Bronchial epithelial cell (primary cell): ENCODE data around the gene SERPINE1. TPM values are rescaled to one million over a fixed set of nuclear protein-coding genes. Genes with fewer than 3 reads are reported as not detected.
A peak's percentile ranks its signal among the peaks of the same experiment; 100 is the strongest.

Experiments used
- DNase-seq: peaks from one replicate; pipeline ENCODE4 v3.0.0-alpha.2; 2010; ENCODE audit warnings: low read depth
- FAIRE-seq: peaks from 2 replicates; lab custom pipeline; 2011; peaks lifted over from hg19 to GRCh38; lab: Jason Lieb, UNC
- H3K27me3 ChIP-seq: 2 replicates; pipeline ENCODE4 v1.5.1; 2011; ENCODE audit warnings: low read length; ENCODE audit not compliant: control insufficient read depth, insufficient read depth
- H3K36me3 ChIP-seq: 2 replicates; pipeline ENCODE4 v1.5.1; 2011; ENCODE audit warnings: low read length; ENCODE audit not compliant: control insufficient read depth, insufficient read depth
- H3K4me3 ChIP-seq: 2 replicates; pipeline ENCODE4 v1.5.1; 2011; ENCODE audit warnings: mild to moderate bottlenecking, low read depth, low read length, control low read depth
- total RNA-seq: library from RNA; depleted of rRNA; stranded (reverse); fragments of >200 nt; gene quantifications from 2 replicates; pipeline ENCODE4 v1.2.1, GENCODE V29; 2014
- TF ChIP-seq, protein P1 (sequence below): IDR thresholded peaks from 2 replicates; pipeline ENCODE4 v1.5.1; 2011; ENCODE audit warnings: mild to moderate bottlenecking, moderate library complexity, low read length, control low read depth, inconsistent platforms; ENCODE audit not compliant: insufficient read depth, severe bottlenecking

Gene SERPINE1
- total RNA-seq, 1 donor from 2014 or later, result 54.2 TPM

DNA sequence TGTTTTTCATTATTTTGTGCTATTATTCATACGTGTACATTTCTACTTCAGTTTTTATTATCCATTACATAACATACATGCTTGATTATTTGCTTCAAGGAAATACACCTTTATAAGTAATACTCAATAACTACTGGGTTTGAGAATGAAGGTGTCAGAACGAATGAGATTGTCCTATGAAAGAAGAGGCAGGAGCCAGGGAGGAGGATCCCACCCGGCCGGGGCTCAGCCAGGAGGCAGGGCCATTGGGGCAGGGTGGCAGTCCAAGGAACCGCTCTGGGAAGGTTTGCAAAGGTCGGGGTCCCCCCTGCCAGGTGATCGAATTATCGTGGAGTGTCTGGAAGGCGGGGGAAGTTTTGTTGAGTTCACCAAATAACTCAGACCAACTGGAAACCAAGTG is 32.5 kb upstream of the SERPINE1 start:
- Histone ChIP-seq H3K4me3 (no peak overlapping the region), H3K36me3 (peaks cover 6% of the 10 kb centered on the region), H3K27me3 (no peaks in the 10 kb centered on the region)
- no peak for DNase-seq
- TF ChIP-seq, protein P1, sequence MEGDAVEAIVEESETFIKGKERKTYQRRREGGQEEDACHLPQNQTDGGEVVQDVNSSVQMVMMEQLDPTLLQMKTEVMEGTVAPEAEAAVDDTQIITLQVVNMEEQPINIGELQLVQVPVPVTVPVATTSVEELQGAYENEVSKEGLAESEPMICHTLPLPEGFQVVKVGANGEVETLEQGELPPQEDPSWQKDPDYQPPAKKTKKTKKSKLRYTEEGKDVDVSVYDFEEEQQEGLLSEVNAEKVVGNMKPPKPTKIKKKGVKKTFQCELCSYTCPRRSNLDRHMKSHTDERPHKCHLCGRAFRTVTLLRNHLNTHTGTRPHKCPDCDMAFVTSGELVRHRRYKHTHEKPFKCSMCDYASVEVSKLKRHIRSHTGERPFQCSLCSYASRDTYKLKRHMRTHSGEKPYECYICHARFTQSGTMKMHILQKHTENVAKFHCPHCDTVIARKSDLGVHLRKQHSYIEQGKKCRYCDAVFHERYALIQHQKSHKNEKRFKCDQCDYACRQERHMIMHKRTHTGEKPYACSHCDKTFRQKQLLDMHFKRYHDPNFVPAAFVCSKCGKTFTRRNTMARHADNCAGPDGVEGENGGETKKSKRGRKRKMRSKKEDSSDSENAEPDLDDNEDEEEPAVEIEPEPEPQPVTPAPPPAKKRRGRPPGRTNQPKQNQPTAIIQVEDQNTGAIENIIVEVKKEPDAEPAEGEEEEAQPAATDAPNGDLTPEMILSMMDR, result no peak
- FAIRE-seq, result no peak

DNA sequence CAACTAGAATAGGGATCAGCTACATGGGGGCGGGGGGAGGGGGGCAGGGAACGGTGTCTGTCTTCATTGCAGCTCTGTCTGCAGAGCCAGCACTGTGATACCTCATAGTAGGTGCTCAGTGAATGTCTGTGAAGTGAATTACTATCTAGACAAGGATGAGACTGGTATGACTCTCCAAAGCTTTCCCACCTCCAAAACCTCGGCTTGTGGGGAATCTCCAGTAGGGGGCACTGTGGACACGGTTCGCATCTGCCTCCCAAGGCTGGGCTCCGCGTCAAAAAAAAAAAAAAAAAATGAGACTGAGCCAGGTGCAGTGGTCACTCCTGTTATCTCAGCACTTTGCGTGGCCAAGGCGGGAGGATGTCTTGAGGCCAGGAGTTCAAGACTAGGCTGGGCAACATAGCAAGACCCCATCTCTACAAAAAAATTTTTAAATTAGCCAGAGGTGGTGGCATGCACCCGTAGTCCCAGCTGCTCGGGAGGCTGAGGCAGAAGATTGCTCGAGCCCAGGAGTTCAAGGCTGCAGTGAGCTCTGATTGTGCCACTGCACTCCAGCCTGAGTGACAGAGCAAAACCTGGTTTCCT is 32.0 kb upstream of the SERPINE1 start:
- H3K27me3 ChIP-seq, result no peaks in the 10 kb centered on the region
- peaks cover 2% of the 10 kb centered on the region for H3K36me3 ChIP-seq
- TF ChIP-seq, protein P1, result peak; percentile 73
- no peak overlapping the region for H3K4me3 ChIP-seq
- DNase-seq (peak; percentile 45), FAIRE-seq (no peak)

DNA sequence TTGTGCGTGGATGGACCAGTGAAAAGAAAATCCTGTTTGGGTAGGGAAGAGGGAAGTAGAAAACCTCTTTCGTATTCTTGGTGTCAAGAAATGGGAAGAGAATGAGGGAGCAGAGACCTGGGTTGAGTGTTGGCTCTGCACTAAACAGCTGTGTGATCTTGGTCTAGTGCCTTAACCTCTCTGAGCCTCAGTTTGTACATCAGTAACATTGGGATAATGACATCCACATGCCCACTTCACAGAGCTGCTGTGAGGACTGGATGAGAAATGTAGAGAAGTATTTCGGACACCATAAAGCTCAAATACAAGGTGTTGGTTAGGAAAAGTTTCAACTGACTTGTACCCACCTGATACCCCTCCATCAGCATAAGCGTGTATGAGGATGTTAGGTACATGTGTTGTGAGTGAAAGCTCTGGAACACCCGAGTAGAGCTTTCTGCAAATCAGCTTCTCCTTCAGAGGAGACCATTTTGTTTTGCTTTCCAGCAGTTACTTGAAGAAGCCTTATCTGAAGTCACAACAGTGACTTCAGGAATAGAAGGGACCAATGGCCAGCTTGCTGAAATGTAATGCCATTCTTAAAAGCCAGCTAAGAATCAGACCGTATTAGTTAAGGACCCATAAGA is 30.5 kb upstream of the SERPINE1 start:
- TF ChIP-seq, protein P1, result no peak
- peak; percentile 52 for FAIRE-seq
- DNase-seq, result no peak
- H3K4me3 ChIP-seq, result no peak overlapping the region
- no peaks in the 10 kb centered on the region for H3K27me3 ChIP-seq
- no peaks in the 10 kb centered on the region for H3K36me3 ChIP-seq

DNA sequence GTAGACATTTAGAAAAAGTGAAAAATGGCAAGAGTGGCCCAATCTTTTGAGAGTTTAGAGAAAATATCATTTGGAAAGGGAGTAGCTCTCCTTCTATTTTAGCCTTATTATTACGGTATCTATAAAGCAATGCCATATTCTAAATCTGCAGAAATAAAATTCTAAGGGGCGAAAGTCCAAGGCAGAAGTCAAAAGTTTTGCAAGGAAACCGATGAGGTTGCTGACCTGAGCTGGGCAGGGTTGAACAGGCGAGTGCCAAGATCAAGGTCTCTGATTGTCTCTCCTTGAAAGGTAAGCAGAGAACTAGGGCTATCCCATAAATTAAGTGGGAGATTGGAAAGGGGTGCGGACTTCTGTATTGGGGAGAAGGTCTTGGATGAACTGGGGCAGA is 30.0 kb upstream of the SERPINE1 start:
- DNase-seq, result no peak
- H3K27me3 ChIP-seq, result no peaks in the 10 kb centered on the region
- no peak for FAIRE-seq
- no peaks in the 10 kb centered on the region for H3K36me3 ChIP-seq
- H3K4me3 ChIP-seq, result no peak overlapping the region
- TF ChIP-seq, protein P1, result no peak

DNA sequence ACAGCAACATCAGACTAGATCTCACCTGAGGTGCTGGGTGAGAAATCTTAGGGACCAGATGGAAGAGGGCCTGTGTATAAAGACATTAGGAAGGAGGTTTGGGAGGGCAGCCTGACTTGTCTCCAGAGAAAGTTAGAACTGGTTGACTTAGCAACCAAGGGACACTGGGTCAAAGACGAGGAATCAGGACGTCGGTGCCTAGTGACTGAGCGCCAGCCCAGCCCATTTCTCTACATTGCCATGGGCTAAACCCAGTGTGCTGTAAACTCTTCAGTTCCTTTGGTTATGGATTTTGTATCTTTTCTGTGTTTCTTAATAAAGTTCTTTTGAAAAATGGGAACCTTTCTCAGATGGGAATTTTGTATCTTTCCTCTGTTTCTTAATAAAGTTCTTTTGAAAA is 29.3 kb upstream of the SERPINE1 start:
- TF ChIP-seq, protein P1, result no peak
- DNase-seq, result no peak
- Histone ChIP-seq H3K4me3 (no peak overlapping the region), H3K27me3 (no peaks in the 10 kb centered on the region), H3K36me3 (no peaks in the 10 kb centered on the region)
- FAIRE-seq, result no peak
